Measurements from ENCODE around the gene NF1.

GRCh38 chr17:31093866-31094599, 744 bp upstream of the NF1 start:
- TF ChIP-seq, protein P1, sequence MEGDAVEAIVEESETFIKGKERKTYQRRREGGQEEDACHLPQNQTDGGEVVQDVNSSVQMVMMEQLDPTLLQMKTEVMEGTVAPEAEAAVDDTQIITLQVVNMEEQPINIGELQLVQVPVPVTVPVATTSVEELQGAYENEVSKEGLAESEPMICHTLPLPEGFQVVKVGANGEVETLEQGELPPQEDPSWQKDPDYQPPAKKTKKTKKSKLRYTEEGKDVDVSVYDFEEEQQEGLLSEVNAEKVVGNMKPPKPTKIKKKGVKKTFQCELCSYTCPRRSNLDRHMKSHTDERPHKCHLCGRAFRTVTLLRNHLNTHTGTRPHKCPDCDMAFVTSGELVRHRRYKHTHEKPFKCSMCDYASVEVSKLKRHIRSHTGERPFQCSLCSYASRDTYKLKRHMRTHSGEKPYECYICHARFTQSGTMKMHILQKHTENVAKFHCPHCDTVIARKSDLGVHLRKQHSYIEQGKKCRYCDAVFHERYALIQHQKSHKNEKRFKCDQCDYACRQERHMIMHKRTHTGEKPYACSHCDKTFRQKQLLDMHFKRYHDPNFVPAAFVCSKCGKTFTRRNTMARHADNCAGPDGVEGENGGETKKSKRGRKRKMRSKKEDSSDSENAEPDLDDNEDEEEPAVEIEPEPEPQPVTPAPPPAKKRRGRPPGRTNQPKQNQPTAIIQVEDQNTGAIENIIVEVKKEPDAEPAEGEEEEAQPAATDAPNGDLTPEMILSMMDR (IDR thresholded peaks at IDR 0.05; ENCODE audit: poor library complexity): no peak
- TF ChIP-seq EZH2 (IDR thresholded peaks at IDR 0.05; ENCODE audit: borderline replicate concordance): no peak
